NT2/D1 (cell line): ENCODE data around the gene SLA2.

ENCODE experiments used
- DNase-seq: peaks from one replicate; pipeline ENCODE4 v3.0.0-alpha.2; 2011; ENCODE audit warnings: low read depth, low spot score
- H3K27me3 ChIP-seq: 2 replicates; pipeline ENCODE4 v1.6.0; 2011; ENCODE audit warnings: mild to moderate bottlenecking; ENCODE audit not compliant: insufficient read length, insufficient read depth
- H3K36me3 ChIP-seq: 2 replicates; pipeline ENCODE4 v1.6.1; 2011; ENCODE audit warnings: mild to moderate bottlenecking, low read length, mixed read lengths; ENCODE audit not compliant: insufficient read depth, insufficient read length
- H3K4me1 ChIP-seq: 2 replicates; pipeline ENCODE4 v1.5.1; 2011; ENCODE audit not compliant: insufficient read depth, insufficient read length
- H3K4me3 ChIP-seq: 2 replicates; pipeline ENCODE4 v1.5.1; 2011; ENCODE audit warnings: low read depth; ENCODE audit not compliant: insufficient read length
- H3K9ac ChIP-seq: 2 replicates; pipeline ENCODE4 v1.6.0; 2011; ENCODE audit warnings: low read depth; ENCODE audit not compliant: insufficient read length
- H3K9me3 ChIP-seq: 2 replicates; pipeline ENCODE4 v1.5.1; 2011; ENCODE audit warnings: mild to moderate bottlenecking, low read length; ENCODE audit not compliant: insufficient read depth
- SUZ12 ChIP-seq: IDR thresholded peaks from 2 replicates; pipeline ENCODE4 v1.6.1; 2011; ENCODE audit not compliant: insufficient read length, insufficient read depth; ENCODE audit errors: extremely low read depth
- YY1 ChIP-seq: IDR thresholded peaks from 2 replicates; pipeline ENCODE4 v1.6.1; 2011; ENCODE audit not compliant: insufficient read length, insufficient read depth
- ZNF274 ChIP-seq: IDR thresholded peaks from 2 replicates; pipeline ENCODE4 v1.6.1; 2011; ENCODE audit warnings: mild to moderate bottlenecking, low read depth, low read length

The SLA2 gene

GRCh38 chr20:36607586-36608387, 38.2 kb downstream of the SLA2 start:
- H3K4me1 ChIP-seq, result peaks cover 7% of the 10 kb centered on the region
- no peak for TF ChIP-seq SUZ12
- TF ChIP-seq YY1, result no peak
- no peak for TF ChIP-seq ZNF274
- H3K27me3 ChIP-seq, result no peaks in the 10 kb centered on the region
- H3K9ac ChIP-seq, result peak overlapping the region; percentile 99
- H3K4me3 ChIP-seq, result no peak overlapping the region
- no peaks in the 10 kb centered on the region for H3K9me3 ChIP-seq
- DNase-seq, result no peak
- peaks cover 53% of the 10 kb centered on the region for H3K36me3 ChIP-seq

- Histone ChIP-seq H3K27me3 (no peaks in the 10 kb centered on the region), H3K4me3 (peak overlapping the region; percentile 99), H3K36me3 (peaks cover 39% of the 10 kb centered on the region), H3K9ac (peak overlapping the region; percentile 99), H3K9me3 (no peaks in the 10 kb centered on the region), H3K4me1 (peaks cover 7% of the 10 kb centered on the region)
- DNase-seq, result no peak
- TF ChIP-seq ZNF274, result no peak
- TF ChIP-seq SUZ12, result no peak
- no peak for TF ChIP-seq YY1
These were observed 39.6 kb downstream of the SLA2 start for GRCh38 chr20:36606158-36607066.

GRCh38 chr20:36605399-36606157, 40.4 kb downstream of the SLA2 start, which contains the start of gene RAB5IF:
RAB5IF (plus strand) TSS chr20:36605779; CDS start chr20:36605952, 173 bp downstream.
- Histone ChIP-seq H3K27me3 (no peaks in the 10 kb centered on the region), H3K4me3 (peak within 1 kb of the TSS; percentile 99), H3K36me3 (peaks cover 31% of the 10 kb centered on the region), H3K9ac (peak within 1 kb of the TSS; percentile 99), H3K4me1 (peaks cover 7% of the 10 kb centered on the region), H3K9me3 (no peaks in the 10 kb centered on the region)
- TF ChIP-seq YY1, result no peak
- TF ChIP-seq SUZ12, result no peak
- TF ChIP-seq ZNF274, result no peak
- DNase-seq, result peak; percentile 99

- Histone ChIP-seq H3K4me3 (peak overlapping the region; percentile 99), H3K4me1 (peaks cover 7% of the 10 kb centered on the region), H3K36me3 (peaks cover 26% of the 10 kb centered on the region), H3K9me3 (no peaks in the 10 kb centered on the region), H3K27me3 (no peaks in the 10 kb centered on the region), H3K9ac (peak overlapping the region; percentile 47)
- TF ChIP-seq YY1 (no peak), SUZ12 (no peak), ZNF274 (no peak)
- no peak for DNase-seq
These were observed 41.0 kb downstream of the SLA2 start for GRCh38 chr20:36604952-36605398.

- Histone ChIP-seq H3K9ac (no peak overlapping the region), H3K4me3 (no peak overlapping the region), H3K9me3 (no peaks in the 10 kb centered on the region), H3K36me3 (no peaks in the 10 kb centered on the region), H3K27me3 (no peaks in the 10 kb centered on the region), H3K4me1 (peaks cover 14% of the 10 kb centered on the region)
- no peak for TF ChIP-seq ZNF274
- TF ChIP-seq YY1, result no peak
- TF ChIP-seq SUZ12, result no peak
- no peak for DNase-seq
These were observed 44.5 kb downstream of the SLA2 start for GRCh38 chr20:36601540-36601939.

GRCh38 chr20:36599912-36600345, 46.1 kb downstream of the SLA2 start:
- no peaks in the 10 kb centered on the region for H3K9me3 ChIP-seq
- no peaks in the 10 kb centered on the region for H3K27me3 ChIP-seq
- H3K4me3 ChIP-seq, result no peak overlapping the region
- DNase-seq, result no peak
- no peak overlapping the region for H3K9ac ChIP-seq
- no peak for TF ChIP-seq SUZ12
- TF ChIP-seq YY1, result no peak
- no peak for TF ChIP-seq ZNF274
- H3K4me1 ChIP-seq, result peaks cover 13% of the 10 kb centered on the region
- H3K36me3 ChIP-seq, result peaks cover 5% of the 10 kb centered on the region
